ENCODE measurements around the gene CDV3. TPM values are rescaled to one million over a fixed set of nuclear protein-coding genes. Genes with fewer than 3 reads are reported as not detected.

CDV3 gene
- total RNA-seq, 4 donors from 2014 or later = 45.0 to 123 (median 58.3) TPM

- no peak overlapping the region for H3K4me3 ChIP-seq
- H3K9me3 ChIP-seq = no peaks in the 10 kb centered on the region
- H3K27me3 ChIP-seq = no peaks in the 10 kb centered on the region
- TF ChIP-seq CTCF (IDR thresholded peaks at IDR 0.05) = no peak
- H3K4me1 ChIP-seq = no peaks in the 10 kb centered on the region
- no peak for DNase-seq
- H3K27ac ChIP-seq = no peak overlapping the region
- H3K36me3 ChIP-seq = peaks cover 0 to 40% (median 0%) of the 10 kb centered on the region in 3 donors
Observed at GRCh38 chr3:133607816-133608215, 34.3 kb downstream of the CDV3 start.

- Histone ChIP-seq H3K9me3 (no peaks in the 10 kb centered on the region), H3K4me1 (no peaks in the 10 kb centered on the region), H3K27ac (no peak overlapping the region), H3K4me3 (no peak overlapping the region), H3K36me3 (peaks cover 0 to 43% (median 0%) of the 10 kb centered on the region in 3 donors), H3K27me3 (no peaks in the 10 kb centered on the region)
- no peak for DNase-seq
- TF ChIP-seq POLR2A (IDR thresholded peaks at IDR 0.05) = no peak
- TF ChIP-seq CTCF (IDR thresholded peaks at IDR 0.05) = no peak
Observed at GRCh38 chr3:133608388-133608787, 34.9 kb downstream of the CDV3 start.

GRCh38 chr3:133610031-133610430 lies 36.5 kb downstream of the CDV3 start:
- no peaks in the 10 kb centered on the region for H3K4me1 ChIP-seq
- no peak overlapping the region for H3K4me3 ChIP-seq
- H3K27me3 ChIP-seq = no peaks in the 10 kb centered on the region
- H3K36me3 ChIP-seq = peaks cover 0 to 51% (median 0%) of the 10 kb centered on the region in 3 donors
- no peaks in the 10 kb centered on the region for H3K9me3 ChIP-seq
- no peak overlapping the region for H3K27ac ChIP-seq
- TF ChIP-seq CTCF (IDR thresholded peaks at IDR 0.05) (no peak), POLR2A (IDR thresholded peaks at IDR 0.05) (no peak)
- no peak for DNase-seq

- no peaks in the 10 kb centered on the region for H3K4me1 ChIP-seq
- no peak for TF ChIP-seq POLR2A (IDR thresholded peaks at IDR 0.05)
- no peak for TF ChIP-seq CTCF (IDR thresholded peaks at IDR 0.05)
Observed at GRCh38 chr3:133611534-133611933, 38.0 kb downstream of the CDV3 start.

GRCh38 chr3:133620066-133620784 lies 46.7 kb downstream of the CDV3 start:
- H3K9me3 ChIP-seq = no peaks in the 10 kb centered on the region
- H3K27me3 ChIP-seq = no peaks in the 10 kb centered on the region
- DNase-seq = peak in 1 of 3 donors; percentile 32
- peak overlapping the region in 1 of 4 donors; percentile 18 for H3K27ac ChIP-seq
- H3K36me3 ChIP-seq = peaks cover 0 to 77% (median 0%) of the 10 kb centered on the region in 3 donors
- no peak overlapping the region for H3K4me3 ChIP-seq
- TF ChIP-seq CTCF (IDR thresholded peaks at IDR 0.05) (no peak), POLR2A (IDR thresholded peaks at IDR 0.05) (no peak)
- H3K4me1 ChIP-seq = no peaks in the 10 kb centered on the region

More at GRCh38 chr3:133611534-133611933, 38.0 kb downstream of the CDV3 start:
- Histone ChIP-seq H3K27ac (no peak overlapping the region), H3K27me3 (no peaks in the 10 kb centered on the region), H3K4me3 (no peak overlapping the region), H3K36me3 (peaks cover 0 to 63% (median 0%) of the 10 kb centered on the region in 3 donors), H3K9me3 (no peaks in the 10 kb centered on the region)
- no peak for DNase-seq

All from Peyer's patch (tissue), 4 donors.